GM21381 (cell line): Measurements from ENCODE around the gene SLC8A1.

ENCODE experiments used
- ATAC-seq: cut with Tn5 transposase; IDR thresholded peaks from one replicate; pipeline ENCODE4 v1.9.1; 2021; ENCODE audit warnings: mild to moderate bottlenecking, moderate library complexity; ENCODE audit not compliant: unreplicated experiment

SLC8A1 gene

DNA sequence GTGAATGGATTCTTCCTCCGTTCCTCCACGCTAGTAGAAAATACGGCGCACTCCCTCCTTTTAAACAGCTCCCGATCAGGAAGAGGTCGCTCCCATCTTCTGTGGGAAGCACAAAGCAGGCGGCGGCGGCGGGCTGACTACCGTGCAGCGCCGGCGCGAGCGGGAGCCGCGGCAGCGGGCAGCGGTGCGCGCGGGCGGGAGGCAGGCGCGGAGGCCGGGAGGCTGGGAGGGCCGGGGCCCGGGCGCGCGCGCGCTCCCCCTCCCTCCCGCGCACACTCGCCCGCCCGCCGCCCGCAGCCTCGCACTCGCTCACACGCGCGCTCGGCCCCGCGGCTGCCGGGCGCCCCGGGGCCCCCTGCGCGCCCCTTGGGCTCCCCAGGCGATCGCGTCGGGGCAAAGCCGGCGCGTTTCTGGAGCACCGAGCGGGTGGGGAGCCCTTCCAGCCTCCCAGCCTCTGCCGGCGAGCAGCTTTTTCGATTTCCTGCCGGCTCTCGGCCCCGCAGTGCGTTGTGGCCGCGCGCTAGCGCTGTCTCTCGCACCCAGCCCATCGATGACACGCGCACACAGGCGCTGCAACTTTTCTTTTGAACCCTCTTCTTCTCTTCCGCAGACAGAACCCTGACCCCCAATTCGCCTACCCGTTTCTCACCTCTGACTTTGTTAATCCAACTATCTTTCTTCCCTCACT is at the start of gene SLC8A1:
SLC8A1 (minus strand) TSS at position 173 of the 688 bp plus-strand sequence.
- ATAC-seq: peak; percentile 45

DNA sequence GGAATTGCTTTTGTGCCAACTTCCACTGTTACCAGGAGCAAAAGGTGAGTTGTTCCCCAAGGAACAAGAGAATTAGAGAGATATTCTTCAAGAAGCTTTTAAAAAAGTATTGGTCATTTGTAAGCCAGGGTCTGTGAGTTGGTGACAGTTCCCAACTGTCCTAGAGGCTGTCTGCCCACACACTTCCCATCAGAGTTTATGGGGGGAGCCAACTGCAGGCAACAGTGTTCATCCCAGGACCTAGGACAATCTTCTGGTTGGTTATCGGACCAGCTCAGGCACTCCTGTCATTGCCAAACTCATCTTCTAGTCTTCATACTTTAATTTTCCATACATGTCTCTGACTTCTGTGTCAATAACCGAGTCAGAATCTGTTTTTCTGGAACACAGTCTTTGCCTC is 47.5 kb upstream of the SLC8A1 start:
- no peak for ATAC-seq

DNA sequence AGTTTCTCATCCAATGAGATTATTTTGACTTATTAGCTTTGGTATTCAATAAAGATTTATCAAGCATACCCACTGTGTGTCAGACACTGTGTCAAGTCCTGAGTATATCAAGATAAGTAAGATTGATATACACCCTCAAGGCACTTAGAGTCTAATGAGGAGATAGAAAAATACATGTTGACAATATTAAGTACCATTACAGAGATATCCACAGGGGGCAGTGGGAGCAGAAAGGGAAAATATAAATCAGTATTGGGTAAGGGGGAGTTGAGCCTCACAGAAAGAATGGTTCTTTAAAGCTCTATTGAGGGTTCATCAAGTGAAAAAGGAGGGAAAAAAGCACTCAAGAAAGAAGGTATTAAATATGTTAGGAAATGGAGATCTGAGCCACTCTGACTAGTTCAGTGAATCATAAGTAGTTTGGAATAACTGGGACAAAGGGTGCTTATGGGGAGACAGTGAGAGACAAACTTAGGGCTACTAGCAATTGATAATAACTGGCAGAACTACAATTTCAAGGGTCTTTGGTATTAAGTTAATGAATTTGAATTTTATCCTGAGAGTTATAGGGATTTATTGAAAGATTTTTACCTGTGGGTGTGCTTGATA is 45.5 kb upstream of the SLC8A1 start:
- ATAC-seq: no peak

DNA sequence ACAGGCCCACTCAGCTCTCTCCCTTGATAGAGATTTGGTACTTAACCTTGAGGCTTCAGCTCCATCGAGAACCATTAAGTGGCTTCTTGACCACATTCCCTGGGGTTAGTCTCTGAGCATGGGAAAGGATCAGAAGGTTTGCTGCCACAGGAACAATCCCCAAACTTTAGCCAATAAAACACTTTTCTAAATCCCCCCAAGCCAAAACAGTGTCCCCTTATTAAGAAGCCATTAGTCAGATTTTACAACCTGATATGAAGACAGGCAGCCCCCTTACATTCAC is 37.7 kb upstream of the SLC8A1 start:
- ATAC-seq: no peak

DNA sequence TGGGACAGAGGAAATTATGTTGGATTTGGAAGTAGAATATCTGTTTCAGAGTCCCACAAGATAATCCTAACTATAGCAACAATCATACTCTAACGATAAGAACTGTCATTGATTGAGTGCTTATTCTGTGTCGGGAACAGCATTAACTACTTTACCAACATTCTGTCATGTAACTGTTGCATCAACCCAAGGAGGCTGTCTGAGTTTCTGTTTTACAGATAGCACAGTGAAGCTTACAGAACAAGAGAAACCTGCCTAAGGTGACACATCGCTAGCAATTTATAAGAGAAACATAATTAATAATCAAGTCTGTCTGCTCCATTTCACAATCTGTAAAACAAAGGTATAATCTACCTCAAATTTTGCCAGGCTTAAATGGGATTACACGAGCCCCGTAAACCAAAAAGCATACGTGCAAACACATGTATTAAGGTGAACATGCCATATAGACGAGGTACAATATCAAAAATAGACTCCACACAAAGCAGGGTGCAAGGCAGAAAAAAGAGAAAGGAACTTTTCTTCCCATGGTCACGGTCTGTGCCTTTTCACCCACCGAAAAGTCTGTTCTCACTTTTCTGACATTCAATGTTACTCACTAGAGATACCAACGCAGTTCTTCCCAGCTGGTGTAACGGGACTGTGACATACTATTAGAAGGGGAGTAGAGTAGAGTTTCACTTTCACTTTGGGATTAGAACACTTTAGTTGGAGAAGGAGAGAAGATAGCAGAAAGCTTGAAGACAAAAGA is 37.2 kb upstream of the SLC8A1 start:
- ATAC-seq: no peak

DNA sequence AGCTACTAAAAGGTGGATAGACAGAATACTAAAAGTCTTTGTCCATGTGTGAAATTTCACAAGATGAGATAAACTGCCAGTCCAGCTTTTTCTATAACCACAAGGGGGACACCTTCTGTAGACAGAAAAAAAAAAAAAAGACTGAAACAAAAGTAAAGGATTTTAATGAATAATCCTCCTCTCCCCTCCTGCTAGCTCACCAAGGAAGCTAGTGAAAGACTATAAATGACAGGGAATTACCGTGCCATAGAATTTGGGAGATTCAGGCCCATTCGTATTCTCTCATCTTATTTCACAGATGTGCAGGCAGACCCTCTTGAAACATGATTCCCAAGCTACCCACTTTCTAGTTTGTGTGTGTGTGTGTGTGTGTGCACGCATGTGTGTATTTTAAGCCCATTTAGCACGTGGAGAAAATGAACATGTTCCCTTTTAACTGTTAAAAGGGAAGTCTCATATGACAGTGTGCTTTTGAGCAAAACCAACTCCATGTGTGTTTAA is 36.3 kb upstream of the SLC8A1 start:
- no peak for ATAC-seq

DNA sequence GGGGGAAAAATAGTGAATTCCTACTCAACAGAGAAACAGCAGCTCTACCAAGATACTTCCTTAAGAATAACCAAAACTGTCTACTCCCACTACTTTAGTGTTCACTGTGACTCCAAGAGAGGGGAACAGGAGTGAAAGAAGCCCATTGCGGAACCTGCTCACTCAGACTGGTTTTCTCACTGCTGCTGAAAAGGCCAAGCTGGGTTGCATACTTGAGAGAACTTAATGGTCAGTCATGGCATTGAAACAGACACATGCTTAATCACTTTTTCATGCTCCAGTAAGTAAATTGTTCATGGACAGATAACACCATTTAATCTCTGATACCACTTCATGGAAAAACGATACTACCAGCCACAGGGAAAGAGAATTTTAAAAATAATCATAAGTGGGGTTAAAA is 35.7 kb upstream of the SLC8A1 start:
- ATAC-seq: no peak

DNA sequence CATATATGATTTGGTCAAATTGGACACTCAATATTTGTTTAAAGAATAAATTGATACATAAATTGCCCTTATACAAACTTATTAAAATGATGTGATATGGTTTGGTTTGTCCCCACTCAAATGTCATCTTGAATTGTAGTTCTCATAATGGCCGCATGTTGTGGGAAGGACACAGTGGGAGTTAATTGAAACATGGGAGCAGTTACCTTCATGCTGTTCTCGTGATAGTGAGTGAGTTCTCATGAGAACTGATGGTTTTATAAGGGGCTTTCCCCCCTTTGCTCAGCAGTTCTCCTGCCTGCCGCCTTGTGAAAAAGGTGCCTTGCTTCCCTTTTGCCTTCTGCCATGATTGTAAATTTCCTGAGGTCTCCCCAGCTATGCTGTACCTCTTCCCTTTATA is 34.0 kb upstream of the SLC8A1 start:
- no peak for ATAC-seq

DNA sequence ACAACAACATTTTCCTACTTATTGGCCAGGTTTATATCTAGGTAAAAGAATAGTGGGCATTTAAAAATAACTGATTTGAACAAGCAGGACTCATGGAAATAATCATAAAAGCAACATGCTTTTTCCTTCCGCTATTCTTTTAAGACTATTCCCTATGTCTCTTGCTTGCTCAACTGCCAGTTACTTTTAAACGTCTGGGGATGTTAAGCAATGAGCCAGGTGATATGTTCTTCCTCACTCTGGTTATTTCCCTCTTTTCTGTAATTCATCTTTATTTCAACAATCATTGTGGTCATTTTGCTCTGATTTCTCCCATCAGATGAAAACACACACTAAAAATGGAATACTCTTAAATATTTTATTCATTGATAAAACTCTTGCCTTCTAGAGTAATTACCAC is 33.4 kb upstream of the SLC8A1 start:
- ATAC-seq: no peak

DNA sequence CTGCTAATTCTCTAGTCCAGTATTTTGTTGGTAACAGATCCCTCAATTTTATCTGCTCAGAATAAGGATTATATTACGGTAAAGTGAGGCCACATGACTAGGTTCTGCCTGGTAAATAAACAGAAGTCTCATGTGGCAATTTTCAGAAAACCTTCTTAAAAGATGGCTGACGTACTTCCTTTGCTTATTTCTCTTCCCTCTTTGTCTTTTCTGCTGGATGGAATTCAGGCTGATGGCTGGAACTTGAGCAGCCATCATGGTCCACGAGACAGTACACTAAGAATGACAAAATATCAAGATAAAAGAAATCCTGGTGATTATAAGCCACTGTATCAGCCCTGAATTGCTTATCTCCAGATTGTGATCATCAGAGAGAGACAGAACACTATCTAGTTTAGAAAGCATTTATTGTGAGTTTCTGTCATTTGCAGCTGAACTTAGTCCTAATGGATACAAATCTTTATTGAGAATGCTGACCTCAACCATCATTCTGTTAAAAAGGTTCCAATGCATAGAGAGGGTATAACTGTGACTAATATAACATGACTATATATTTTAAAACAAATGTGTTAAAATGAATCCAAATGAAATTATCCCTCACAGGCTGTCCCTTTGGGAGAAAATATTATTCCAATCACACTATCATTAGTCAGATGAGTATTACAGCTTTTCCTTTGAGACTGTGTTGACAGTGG is 31.8 kb upstream of the SLC8A1 start:
- ATAC-seq: no peak

DNA sequence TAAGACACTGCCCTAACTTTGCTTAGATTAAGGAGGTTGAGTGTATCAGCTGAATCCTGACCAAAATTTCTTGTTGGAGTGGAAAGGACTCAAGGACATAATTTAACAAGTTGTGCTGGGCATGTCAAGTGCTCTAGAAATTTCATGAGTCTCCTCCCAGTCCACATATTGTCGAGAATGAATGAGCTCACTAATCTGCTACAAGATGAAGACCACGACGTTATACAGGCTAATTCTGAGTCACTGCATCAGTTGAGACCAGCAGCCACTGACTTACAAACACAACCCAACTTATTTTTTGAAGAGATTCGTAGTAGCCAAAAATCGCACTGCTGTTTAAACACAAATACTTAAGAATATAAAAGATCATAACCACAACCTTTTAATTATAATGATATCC is 28.7 kb upstream of the SLC8A1 start:
- ATAC-seq: no peak

DNA sequence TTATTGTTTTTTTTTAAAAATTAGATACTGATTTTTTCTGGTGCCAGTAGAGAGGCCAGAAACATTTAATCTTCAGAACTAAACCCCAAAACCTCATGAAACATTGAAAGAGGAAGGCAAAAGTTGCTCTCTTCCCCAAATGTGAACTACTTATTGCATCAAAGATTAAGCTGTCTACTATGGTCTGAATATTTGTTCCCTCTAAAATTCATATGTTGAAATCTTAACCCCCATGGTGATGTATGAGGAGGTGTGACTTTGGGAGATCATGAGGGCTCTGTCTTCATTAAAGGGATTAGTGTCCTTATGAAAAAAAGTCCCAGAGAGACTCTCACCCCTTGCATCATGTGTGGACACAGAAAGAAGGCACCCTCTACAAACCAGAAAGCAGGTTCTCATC is 28.2 kb upstream of the SLC8A1 start:
- no peak for ATAC-seq

DNA sequence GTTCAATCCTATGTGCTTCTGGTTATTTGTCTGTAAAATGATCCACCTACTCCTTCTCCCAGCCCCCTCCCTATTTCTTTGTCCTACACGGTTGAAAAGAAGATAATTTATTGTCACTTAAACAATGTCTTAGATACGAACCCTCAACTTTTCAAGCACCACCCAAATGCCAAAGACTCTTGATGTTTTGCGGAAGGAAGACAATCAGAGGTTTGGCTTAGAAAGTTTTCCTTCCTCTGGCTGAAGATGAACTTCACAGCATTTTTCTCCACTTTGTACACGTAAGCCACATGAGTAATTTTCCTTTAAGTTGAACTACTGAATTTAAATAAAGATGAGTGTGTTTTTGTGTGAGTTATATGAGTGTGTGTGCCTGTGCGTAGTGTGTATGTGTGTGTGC is 25.5 kb upstream of the SLC8A1 start:
- ATAC-seq: no peak

DNA sequence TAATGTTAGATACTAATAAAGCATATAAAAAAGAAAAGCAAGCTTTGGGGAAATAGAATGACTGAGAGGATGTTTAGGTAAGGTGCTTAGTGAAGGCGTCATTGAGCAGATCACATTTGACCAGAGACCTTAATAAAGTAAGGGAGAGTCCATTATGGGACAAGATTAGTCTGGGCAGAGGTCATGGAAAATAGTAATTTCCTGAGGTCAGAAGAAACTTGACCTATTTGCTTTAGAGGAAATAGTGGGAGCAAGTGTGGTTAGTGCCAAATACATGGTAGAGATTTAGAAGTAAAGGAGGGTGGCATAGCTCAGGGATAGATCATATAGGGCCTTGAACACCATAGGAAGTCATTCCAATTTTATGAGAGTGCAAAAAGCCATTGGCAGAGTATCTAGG is 24.5 kb upstream of the SLC8A1 start:
- no peak for ATAC-seq

DNA sequence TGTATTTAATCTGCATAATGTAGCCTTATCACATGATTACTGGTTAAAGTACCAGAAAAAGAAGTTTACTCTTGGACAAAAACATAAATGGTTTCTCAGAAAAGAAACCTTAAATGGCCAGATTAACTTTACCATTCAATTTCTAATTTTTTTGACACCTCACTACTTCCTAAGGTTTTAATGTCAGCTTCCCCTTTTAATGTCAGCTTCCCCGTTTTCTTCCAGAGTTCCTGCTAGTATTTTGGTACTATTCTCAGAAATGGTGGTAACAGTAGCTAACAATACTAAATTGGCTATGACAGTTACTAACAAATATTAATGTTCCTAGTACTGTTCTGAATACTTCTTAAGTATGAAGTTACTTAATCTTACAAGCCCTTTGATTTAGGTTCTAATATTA is 22.4 kb upstream of the SLC8A1 start:
- no peak for ATAC-seq

DNA sequence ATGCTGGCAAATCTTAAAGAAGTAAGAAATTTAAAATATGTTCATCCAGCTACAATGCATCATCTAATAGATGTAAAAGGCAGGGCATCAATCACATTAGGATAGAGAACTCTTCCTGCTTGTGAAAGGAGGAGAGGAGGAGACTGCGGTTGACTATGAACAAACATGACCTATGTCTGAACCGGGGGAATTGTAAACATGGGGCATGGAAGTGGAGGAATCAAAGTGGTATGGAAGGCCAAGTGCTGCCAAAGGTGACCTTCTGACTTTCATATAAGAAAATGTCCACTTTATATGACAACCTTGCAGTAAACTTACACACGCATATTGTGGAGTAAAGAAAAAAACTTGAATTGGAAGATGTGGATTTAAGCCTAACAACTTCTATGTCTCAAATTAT is 20.0 kb upstream of the SLC8A1 start:
- no peak for ATAC-seq

DNA sequence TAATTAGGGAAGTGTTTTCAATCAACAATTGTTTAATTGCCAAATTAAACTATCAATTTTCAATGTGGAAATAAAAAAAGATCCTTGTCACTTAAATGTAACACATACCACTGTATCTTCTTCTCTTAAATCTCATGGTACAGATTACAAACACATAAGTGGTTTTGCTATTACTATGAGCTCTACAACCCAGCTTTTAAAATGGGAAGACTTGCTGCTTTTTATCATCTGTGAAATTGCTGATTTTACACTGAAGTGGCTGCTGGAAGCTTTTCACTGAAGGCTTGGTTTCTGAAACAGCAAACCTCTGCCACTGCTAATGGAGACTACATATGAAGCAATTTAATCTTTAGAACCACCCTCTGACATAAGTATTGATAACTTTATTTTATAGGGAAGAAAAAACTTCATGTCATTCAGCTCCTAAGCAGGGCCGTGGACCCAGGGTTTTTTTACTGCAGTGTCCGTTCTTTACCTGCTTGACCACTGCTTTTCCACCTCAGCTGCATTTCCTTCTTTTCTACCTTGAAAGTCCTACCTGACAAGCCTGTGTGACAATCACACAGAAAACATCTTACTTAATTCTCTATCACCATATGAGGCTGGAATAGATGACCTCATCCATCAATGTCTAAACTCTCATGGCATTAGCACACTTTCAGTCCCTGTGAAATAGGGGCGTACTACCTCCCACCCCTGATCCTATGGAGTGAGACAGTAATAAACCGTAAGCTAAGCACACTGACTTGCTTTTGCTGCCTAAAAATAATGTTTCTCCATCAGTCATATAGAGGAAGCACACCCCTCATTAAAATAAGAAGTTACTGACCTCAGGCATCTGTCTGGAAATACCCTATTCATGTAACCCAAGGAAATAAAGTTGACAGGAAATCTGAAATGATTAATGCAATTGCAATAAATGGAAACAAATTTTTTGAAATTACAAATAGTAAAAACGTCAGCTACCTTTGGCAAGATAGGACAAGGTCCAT is 19.2 kb upstream of the SLC8A1 start:
- no peak for ATAC-seq

DNA sequence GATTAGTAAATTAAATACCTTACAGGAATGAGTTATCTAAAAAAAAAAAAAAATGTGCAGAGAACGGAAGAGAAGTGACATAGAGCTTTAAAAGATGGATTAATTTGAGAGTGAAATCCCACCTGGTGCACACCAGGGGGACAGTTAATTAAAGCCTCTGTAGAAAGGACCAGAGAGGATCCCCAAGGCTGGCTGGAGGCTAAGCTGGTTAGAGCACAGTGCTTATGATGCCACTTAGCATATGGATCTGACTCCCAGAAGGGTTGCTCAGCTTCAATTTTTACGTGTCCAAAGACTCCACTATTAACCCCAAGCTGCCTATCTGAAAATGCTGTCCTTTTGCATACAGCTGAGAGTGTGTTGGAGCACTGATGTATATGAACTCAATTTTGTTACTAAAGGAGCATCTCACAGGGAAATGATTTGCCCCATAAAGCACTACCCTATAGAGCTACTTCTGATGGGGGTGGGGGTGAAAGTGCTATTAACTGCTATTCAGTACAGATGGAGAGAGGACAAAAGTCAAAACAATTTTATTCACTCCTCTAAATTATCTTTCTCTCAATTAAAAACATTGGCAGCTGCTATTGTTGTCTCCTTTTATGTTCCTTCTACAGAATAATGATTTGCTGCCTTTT is 15.2 kb upstream of the SLC8A1 start:
- ATAC-seq: no peak

DNA sequence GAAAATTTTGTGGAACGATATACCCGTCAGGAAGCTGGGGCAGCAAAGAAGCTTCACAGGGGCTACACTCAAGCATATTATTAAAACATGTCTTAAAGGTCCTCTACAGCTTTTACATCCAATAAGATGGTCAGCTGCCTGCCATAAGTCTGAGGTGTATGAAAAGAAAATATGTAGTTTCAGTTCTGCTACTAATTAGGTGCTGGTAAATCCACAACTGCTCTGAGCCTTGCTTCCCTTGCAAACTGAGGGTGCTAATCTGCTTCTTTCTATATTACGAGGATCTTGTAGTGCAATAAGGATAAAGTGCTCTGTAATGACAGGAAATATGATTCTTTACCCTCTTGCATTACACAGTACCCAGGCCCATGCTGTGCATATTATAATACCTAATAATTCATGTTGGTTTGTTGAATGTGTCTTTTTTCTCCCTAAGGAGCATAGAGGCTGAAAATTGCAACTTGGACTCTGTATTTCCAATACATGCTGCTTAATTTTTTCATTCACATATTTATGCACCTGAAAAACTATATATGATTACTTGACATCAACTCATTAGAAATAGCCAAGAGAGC is 14.5 kb upstream of the SLC8A1 start:
- ATAC-seq: no peak

DNA sequence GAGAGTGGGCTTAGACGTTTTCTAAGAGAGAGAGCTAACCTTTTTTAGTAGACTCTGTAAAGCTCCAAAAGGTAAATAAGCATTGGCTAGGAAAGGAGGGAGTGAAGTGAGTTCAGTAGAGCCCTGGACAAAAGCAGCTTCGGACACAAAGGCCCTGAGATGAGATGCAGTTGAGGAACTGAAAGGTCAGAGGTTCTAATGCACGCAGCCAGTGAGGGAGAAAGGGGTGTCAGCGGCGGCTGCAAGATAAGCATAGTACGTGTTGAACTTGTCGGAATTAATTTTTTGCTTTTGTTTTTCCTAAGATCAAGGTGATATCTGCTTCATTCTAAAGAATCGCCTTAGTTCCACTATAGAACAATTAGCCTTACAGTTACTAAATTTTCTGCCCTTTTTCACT is 11.2 kb upstream of the SLC8A1 start:
- no peak for ATAC-seq
